Tibial artery (tissue), 4 donors: Measurements from ENCODE around the gene NOTUM.
"Not testable (repeated sequence)": the region's sequence is repeated elsewhere in the genome, so short reads cannot be mapped to it uniquely, and the experiment has no call there.

Experiments
- DNase-seq, 2 donors: peaks; one replicate each; pipeline ENCODE4 v3.0.0-alpha.2; 2019
- H3K27ac ChIP-seq, 2 donors: fragments of 200-600 bp; sonication (generic) in 1 of 2; 1 replicate in 1 of 2; 2 replicates in 1 of 2; pipeline ENCODE4 v1.5.1; 2018 to 2019; ENCODE audit warnings: mild to moderate bottlenecking in 1 of 2
- H3K27me3 ChIP-seq, 2 donors: fragments of 200-600 bp; sonication (generic) in 1 of 2; one replicate each; pipeline versions ENCODE4 v1.5.1 to v1.6.0; 2016 to 2019
- H3K36me3 ChIP-seq, 3 donors: fragments of 200-600 bp; sonication (generic) in 2 of 3; one replicate each; pipeline ENCODE4 v1.5.1; 2016 to 2019; ENCODE audit warnings: mild to moderate bottlenecking in 2 of 3
- H3K4me1 ChIP-seq, 4 donors: fragments of 200-600 bp; sonication (generic) in 2 of 4; 1 replicate in 3 of 4; 2 replicates in 1 of 4; pipeline ENCODE4 v1.5.1; 2016 to 2019
- H3K4me3 ChIP-seq, 2 donors: fragments of 200-600 bp; sonication (generic) in 1 of 2; 1 replicate in 1 of 2; 2 replicates in 1 of 2; pipeline ENCODE4 v1.5.1; 2018 to 2019; ENCODE audit warnings: mild to moderate bottlenecking in 2 of 2
- H3K9me3 ChIP-seq, 3 donors: fragments of 200-600 bp; sonication (generic) in 1 of 3; one replicate each; pipeline ENCODE4 v1.5.1; 2016 to 2019
- CTCF ChIP-seq, 2 experiments: fragments of 200-600 bp in 1 of 2; fragments of 450-650 bp in 1 of 2; IDR thresholded peaks; one replicate each; pipeline ENCODE4 v1.5.1; 2017 to 2019; ENCODE audit warnings: antibody characterized with exemption in 2 of 2, mild to moderate bottlenecking in 1 of 2, moderate library complexity in 1 of 2
- intact Hi-C: fragments of 100-400 bp; cut with DNase I; formaldehyde crosslinking; loops from one replicate; pipeline ENCODE4 v1.15.0; 2023; ENCODE audit warnings: low total_unique reads

NOTUM gene

GRCh38 chr17:81956607-81957589, 4.1 kb downstream of the NOTUM start:
- H3K27ac ChIP-seq = no peak overlapping the region
- intact Hi-C loops = no loop called here
- peaks cover 9 to 87% of the 10 kb centered on the region in 2 donors for H3K27me3 ChIP-seq

GRCh38 chr17:81955756-81956544, 5.0 kb downstream of the NOTUM start:
- Histone ChIP-seq H3K27ac (no peak overlapping the region), H3K4me1 (peaks cover 0 to 20% (median 14%) of the 10 kb centered on the region in 4 donors), H3K27me3 (peaks cover 5 to 79% of the 10 kb centered on the region in 2 donors), H3K9me3 (no peaks in the 10 kb centered on the region), H3K36me3 (no peaks in the 10 kb centered on the region), H3K4me3 (no peak overlapping the region)
- no peak for DNase-seq
- intact Hi-C loops = no loop called here
- no peak for TF ChIP-seq CTCF (IDR thresholded peaks at IDR 0.05)

More at GRCh38 chr17:81956607-81957589, 4.1 kb downstream of the NOTUM start:
- H3K9me3 ChIP-seq = no peaks in the 10 kb centered on the region
- H3K36me3 ChIP-seq = no peaks in the 10 kb centered on the region
- no peak overlapping the region for H3K4me3 ChIP-seq
- TF ChIP-seq CTCF (IDR thresholded peaks at IDR 0.05) = no peak
- H3K4me1 ChIP-seq = peaks cover 0 to 28% (median 21%) of the 10 kb centered on the region in 4 donors
- DNase-seq = no peak

GRCh38 chr17:81955058-81955681, 5.8 kb downstream of the NOTUM start:
- no peaks in the 10 kb centered on the region for H3K9me3 ChIP-seq
- intact Hi-C loops = no loop called here
- no peak overlapping the region for H3K4me3 ChIP-seq
- H3K27ac ChIP-seq = no peak overlapping the region
- peaks cover 0 to 14% (median 9%) of the 10 kb centered on the region in 4 donors for H3K4me1 ChIP-seq
- no peak for DNase-seq
- H3K27me3 ChIP-seq = peaks cover 5 to 71% of the 10 kb centered on the region in 2 donors
- no peak for TF ChIP-seq CTCF (IDR thresholded peaks at IDR 0.05)
- no peaks in the 10 kb centered on the region for H3K36me3 ChIP-seq

- no peak overlapping the region for H3K27ac ChIP-seq
- intact Hi-C loops = no loop called here
- H3K27me3 ChIP-seq = peaks cover 5 to 63% of the 10 kb centered on the region in 2 donors
- DNase-seq = no peak
- no peak for TF ChIP-seq CTCF (IDR thresholded peaks at IDR 0.05)
- H3K36me3 ChIP-seq = no peaks in the 10 kb centered on the region
- peaks cover 0 to 6% (median 2%) of the 10 kb centered on the region in 4 donors for H3K4me1 ChIP-seq
- H3K4me3 ChIP-seq = no peak overlapping the region
- no peaks in the 10 kb centered on the region for H3K9me3 ChIP-seq
Measured at GRCh38 chr17:81954131-81955057, 6.6 kb downstream of the NOTUM start.

- H3K36me3 ChIP-seq, intact Hi-C loops, H3K4me1 ChIP-seq, H3K9me3 ChIP-seq, DNase-seq, H3K27ac ChIP-seq, H3K4me3 ChIP-seq: not testable (repeated sequence)
- H3K27me3 ChIP-seq = peaks cover 0 to 54% of the 10 kb centered on the region in 2 donors
Measured at GRCh38 chr17:81953443-81953842, 7.5 kb downstream of the NOTUM start.
